Suprapubic skin (tissue), 4 donors: ENCODE measurements around the gene A3GALT2. TPM values are rescaled to one million over a fixed set of nuclear protein-coding genes. Genes with fewer than 3 reads are reported as not detected.

Experiments used
- DNase-seq, 2 donors: peaks; one replicate each; pipeline ENCODE4 v3.0.0-alpha.2; 2019; ENCODE audit warnings: low spot score in 2 of 2
- H3K27ac ChIP-seq: fragments of 200-600 bp; sonication (generic); one replicate; pipeline ENCODE4 v1.5.1; 2019
- H3K27me3 ChIP-seq: fragments of 200-600 bp; sonication (generic); one replicate; pipeline ENCODE4 v1.5.1; 2019
- H3K36me3 ChIP-seq: fragments of 200-600 bp; sonication (generic); one replicate; pipeline ENCODE4 v1.5.1; 2019
- H3K4me1 ChIP-seq: fragments of 200-600 bp; sonication (generic); one replicate; pipeline ENCODE4 v1.5.1; 2019
- H3K4me3 ChIP-seq: fragments of 200-600 bp; sonication (generic); one replicate; pipeline ENCODE4 v1.5.1; 2019; ENCODE audit warnings: mild to moderate bottlenecking
- H3K9me3 ChIP-seq: fragments of 200-600 bp; sonication (generic); one replicate; pipeline ENCODE4 v1.5.1; 2019
- EP300 ChIP-seq: sonication (generic); formaldehyde crosslinking; IDR thresholded peaks from one replicate; pipeline ENCODE4 v1.6.1; 2017; ENCODE audit warnings: antibody characterized with exemption
- POLR2A ChIP-seq, 2 donors: fragments of 450-650 bp; IDR thresholded peaks; one replicate each; pipeline ENCODE4 v1.6.1; 2017; ENCODE audit warnings: antibody characterized with exemption in 2 of 2, mild to moderate bottlenecking in 2 of 2, moderate library complexity in 2 of 2
- POLR2AphosphoS5 ChIP-seq, 3 donors: sonication (generic); formaldehyde crosslinking; IDR thresholded peaks; one replicate each; pipeline ENCODE4 v1.6.1; 2017; ENCODE audit warnings: antibody characterized with exemption in 3 of 3
- WGBS: methylation state at CpG from one replicate; pipeline ENCODE4 v1.1.5; 2018; 5-methylcytosine and 5-hydroxymethylcytosine counted together
- total RNA-seq, 4 donors: library from RNA; depleted of rRNA; stranded (reverse); fragments of >200 nt; gene quantifications; one replicate each; pipeline ENCODE4 v1.1.0, GENCODE V29; 2016
- TF ChIP-seq, protein P1 (sequence below), 2 donors: fragments of 200-600 bp in 1 of 2; fragments of 450-650 bp in 1 of 2; sonication (generic) in 1 of 2; IDR thresholded peaks; one replicate each; pipeline ENCODE4 v1.5.1; 2016 to 2019; ENCODE audit warnings: antibody characterized with exemption in 2 of 2, mild to moderate bottlenecking in 1 of 2, moderate library complexity in 1 of 2

The A3GALT2 gene
- total RNA-seq, 4 donors from 2014 or later = not detected

GRCh38 chr1:33336580-33336979 is 15.7 kb upstream of the A3GALT2 start:
- TF ChIP-seq, protein P1, sequence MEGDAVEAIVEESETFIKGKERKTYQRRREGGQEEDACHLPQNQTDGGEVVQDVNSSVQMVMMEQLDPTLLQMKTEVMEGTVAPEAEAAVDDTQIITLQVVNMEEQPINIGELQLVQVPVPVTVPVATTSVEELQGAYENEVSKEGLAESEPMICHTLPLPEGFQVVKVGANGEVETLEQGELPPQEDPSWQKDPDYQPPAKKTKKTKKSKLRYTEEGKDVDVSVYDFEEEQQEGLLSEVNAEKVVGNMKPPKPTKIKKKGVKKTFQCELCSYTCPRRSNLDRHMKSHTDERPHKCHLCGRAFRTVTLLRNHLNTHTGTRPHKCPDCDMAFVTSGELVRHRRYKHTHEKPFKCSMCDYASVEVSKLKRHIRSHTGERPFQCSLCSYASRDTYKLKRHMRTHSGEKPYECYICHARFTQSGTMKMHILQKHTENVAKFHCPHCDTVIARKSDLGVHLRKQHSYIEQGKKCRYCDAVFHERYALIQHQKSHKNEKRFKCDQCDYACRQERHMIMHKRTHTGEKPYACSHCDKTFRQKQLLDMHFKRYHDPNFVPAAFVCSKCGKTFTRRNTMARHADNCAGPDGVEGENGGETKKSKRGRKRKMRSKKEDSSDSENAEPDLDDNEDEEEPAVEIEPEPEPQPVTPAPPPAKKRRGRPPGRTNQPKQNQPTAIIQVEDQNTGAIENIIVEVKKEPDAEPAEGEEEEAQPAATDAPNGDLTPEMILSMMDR (IDR thresholded peaks at IDR 0.05) = no peak
- TF ChIP-seq EP300 (no peak), POLR2A (IDR thresholded peaks at IDR 0.05) (no peak), POLR2AphosphoS5 (IDR thresholded peaks at IDR 0.05) (no peak)
- H3K36me3 ChIP-seq = peaks cover 16% of the 10 kb centered on the region
- H3K9me3 ChIP-seq = no peaks in the 10 kb centered on the region
- peaks cover 98% of the 10 kb centered on the region for H3K4me1 ChIP-seq
- no peaks in the 10 kb centered on the region for H3K27me3 ChIP-seq
- no peak overlapping the region for H3K4me3 ChIP-seq
- WGBS = 87% methylated on average over 9 of the region's 9 CpGs
- DNase-seq = no peak
- H3K27ac ChIP-seq = no peak overlapping the region

DNA sequence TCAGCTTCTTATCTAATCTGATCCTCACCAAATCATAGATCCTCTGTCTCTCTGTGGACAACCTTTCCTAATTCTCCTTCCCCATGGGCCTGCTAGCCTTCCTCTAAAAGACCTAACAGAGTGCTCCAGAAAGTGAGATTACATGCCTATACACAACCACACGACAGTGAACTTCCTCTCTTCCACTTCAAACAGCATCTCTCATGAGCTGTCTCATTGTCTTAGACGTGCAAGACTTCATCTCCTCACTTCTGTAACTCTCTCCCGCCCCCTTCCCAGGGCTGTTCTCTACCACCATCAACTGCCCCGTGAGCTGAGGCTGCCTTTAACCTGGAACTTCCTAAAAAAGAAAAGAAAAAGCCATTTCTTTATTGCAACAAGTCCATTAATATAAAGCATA is 14.1 kb upstream of the A3GALT2 start:
- no peaks in the 10 kb centered on the region for H3K9me3 ChIP-seq
- peak overlapping the region; percentile 83 for H3K27ac ChIP-seq
- peak overlapping the region; percentile 18 for H3K4me3 ChIP-seq
- no peaks in the 10 kb centered on the region for H3K27me3 ChIP-seq
- WGBS = 57% methylated on average over 4 of the region's 4 CpGs
- no peak for DNase-seq
- peaks cover 82% of the 10 kb centered on the region for H3K4me1 ChIP-seq
- no peak for TF ChIP-seq POLR2A (IDR thresholded peaks at IDR 0.05)
- no peak for TF ChIP-seq POLR2AphosphoS5 (IDR thresholded peaks at IDR 0.05)
- TF ChIP-seq EP300 = no peak
- TF ChIP-seq, protein P1 (IDR thresholded peaks at IDR 0.05) = no peak
- peaks cover 32% of the 10 kb centered on the region for H3K36me3 ChIP-seq

GRCh38 chr1:33334081-33334552 is 13.2 kb upstream of the A3GALT2 start:
- H3K4me1 ChIP-seq = peaks cover 73% of the 10 kb centered on the region
- peak overlapping the region; percentile 18 for H3K4me3 ChIP-seq
- WGBS = 40% methylated on average over 17 of the region's 17 CpGs
- H3K36me3 ChIP-seq = peaks cover 41% of the 10 kb centered on the region
- no peaks in the 10 kb centered on the region for H3K9me3 ChIP-seq
- DNase-seq = peak; percentile 90 to 91
- H3K27ac ChIP-seq = peak overlapping the region; percentile 83
- H3K27me3 ChIP-seq = no peaks in the 10 kb centered on the region
- TF ChIP-seq POLR2AphosphoS5 (IDR thresholded peaks at IDR 0.05) (peak; percentile 2 to 58 (median 40)), POLR2A (IDR thresholded peaks at IDR 0.05) (peak in 1 of 2 donors; percentile 57), EP300 (no peak)
- TF ChIP-seq, protein P1 (IDR thresholded peaks at IDR 0.05) = no peak

GRCh38 chr1:33332881-33333280 is 12.0 kb upstream of the A3GALT2 start:
- DNase-seq = peak in 1 of 2 donors; percentile 28
- Histone ChIP-seq H3K9me3 (no peaks in the 10 kb centered on the region), H3K4me1 (peaks cover 68% of the 10 kb centered on the region), H3K27ac (peak overlapping the region; percentile 83), H3K4me3 (no peak overlapping the region), H3K27me3 (no peaks in the 10 kb centered on the region), H3K36me3 (peaks cover 53% of the 10 kb centered on the region)
- TF ChIP-seq EP300 (no peak), POLR2A (IDR thresholded peaks at IDR 0.05) (no peak), POLR2AphosphoS5 (IDR thresholded peaks at IDR 0.05) (no peak)
- TF ChIP-seq, protein P1 (IDR thresholded peaks at IDR 0.05) = no peak
- WGBS = no CpG with 5 or more reads among the region's 5 CpGs

- peaks cover 68% of the 10 kb centered on the region for H3K4me1 ChIP-seq
- no peak overlapping the region for H3K4me3 ChIP-seq
- peaks cover 58% of the 10 kb centered on the region for H3K36me3 ChIP-seq
- WGBS = 77% methylated on average over 10 of the region's 10 CpGs
- H3K27ac ChIP-seq = peak overlapping the region; percentile 83
- H3K9me3 ChIP-seq = no peaks in the 10 kb centered on the region
- DNase-seq = peak in 1 of 2 donors; percentile 69
- no peaks in the 10 kb centered on the region for H3K27me3 ChIP-seq
- TF ChIP-seq POLR2AphosphoS5 (IDR thresholded peaks at IDR 0.05) = no peak
- no peak for TF ChIP-seq POLR2A (IDR thresholded peaks at IDR 0.05)
- TF ChIP-seq, protein P1 (IDR thresholded peaks at IDR 0.05) = no peak
- TF ChIP-seq EP300 = no peak
These were observed 11.5 kb upstream of the A3GALT2 start for GRCh38 chr1:33332357-33332789.
